ENCODE data around the gene SHQ1. TPM values are rescaled to one million over a fixed set of nuclear protein-coding genes. Genes with fewer than 3 reads are reported as not detected.
A peak's percentile ranks its signal among the peaks of the same experiment; 100 is the strongest.
"Not testable (repeated sequence)": the region's sequence is repeated elsewhere in the genome, so short reads cannot be mapped to it uniquely, and the experiment has no call there.

Gene SHQ1
- total RNA-seq, 1 experiment from 2014 or later, result 24.8 TPM

- ChIA-PET POLR2A (ENCODE audit: unreplicated experiment) (no interaction called here), CTCF (no interaction called here)
- intact Hi-C loops (cut with micrococcal nuclease; ENCODE audit: unreplicated experiment), result no loop called here
These were observed 103.9 kb downstream of the SHQ1 start for GRCh38 chr3:72744330-72744729.

DNA sequence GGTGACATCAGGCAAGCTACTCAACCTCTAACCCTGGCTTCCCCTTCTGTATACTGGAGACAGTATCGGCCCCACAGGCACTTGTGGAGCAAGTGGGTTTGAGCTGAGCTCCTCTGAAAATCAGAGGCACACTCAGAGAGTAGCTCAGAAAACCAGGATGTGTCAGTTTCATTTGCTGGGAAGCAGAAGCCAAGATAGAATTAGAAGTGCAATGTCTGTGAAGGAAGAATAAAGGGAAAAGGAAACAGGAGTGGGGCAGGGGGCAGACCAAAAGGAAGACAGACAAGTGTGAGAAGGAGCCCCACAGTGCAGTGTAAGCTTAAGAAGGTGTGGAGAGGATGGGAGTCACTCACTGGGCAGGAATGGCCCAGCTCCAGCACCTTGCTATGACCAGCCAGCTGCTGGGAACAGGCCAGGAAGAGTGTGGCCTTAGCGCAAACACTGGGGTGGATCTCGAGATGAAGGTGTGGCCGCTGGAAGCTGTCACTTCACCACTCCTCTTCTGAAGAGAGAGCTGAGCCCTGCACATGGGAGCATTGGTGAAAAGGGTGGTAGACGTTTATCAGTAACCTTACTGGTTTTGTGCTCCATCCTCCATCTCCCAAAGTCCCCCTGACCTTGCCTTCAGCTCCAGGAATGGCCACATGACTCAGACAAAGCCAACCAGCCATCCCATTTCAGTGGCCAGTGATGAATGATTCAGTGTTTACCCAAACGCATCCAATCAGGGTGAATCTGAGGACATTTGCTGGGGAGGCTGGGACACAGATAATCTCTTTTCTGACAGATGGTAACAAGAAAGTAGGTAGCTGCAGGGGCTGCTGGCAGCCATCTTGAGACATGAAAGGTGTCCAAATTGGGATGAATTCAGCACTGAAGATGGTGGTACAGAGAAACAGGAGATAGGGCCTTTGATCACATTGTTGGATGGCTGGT is 108.4 kb downstream of the SHQ1 start:
- H2AFZ ChIP-seq, result no peak overlapping the region
- DNase-seq, result no peak
- ChIA-PET CTCF (no interaction called here), POLR2A (ENCODE audit: unreplicated experiment) (no interaction called here)
- H3K36me3 ChIP-seq (ENCODE audit: low read depth), result no peaks in the 10 kb centered on the region
- H3K27ac ChIP-seq, result no peak overlapping the region
- H4K20me1 ChIP-seq (ENCODE audit: insufficient read depth), result no peaks in the 10 kb centered on the region
- H3K4me1 ChIP-seq (replicated peaks; ENCODE audit: insufficient read depth), result 0 out of 2 replicates have a peak, but pooled peaks cover 4% of the 10 kb centered on the region
- TF ChIP-seq EZH2 (IDR thresholded peaks at IDR 0.05; ENCODE audit: low read depth) (no peak), CTCF (conservative IDR thresholded peaks at IDR 0.05) (no peak)
- H3K4me3 ChIP-seq, result no peak overlapping the region
- no peaks in the 10 kb centered on the region for H3K9me2 ChIP-seq (ENCODE audit: insufficient read depth)
- H3K27me3 ChIP-seq (ENCODE audit: insufficient read depth, low read depth), result no peaks in the 10 kb centered on the region
- no peaks in the 10 kb centered on the region for H3K9me3 ChIP-seq (ENCODE audit: insufficient read depth, low read depth)
- intact Hi-C loops (cut with micrococcal nuclease; ENCODE audit: unreplicated experiment), result no loop called here
- no peaks in the 10 kb centered on the region for H3K79me2 ChIP-seq (ENCODE audit: low read depth)
- no TSS peak for BruUV-seq (replicated peaks)
- no peaks in the 10 kb centered on the region for H3F3A ChIP-seq (ENCODE audit: insufficient read depth, low read depth)
- peak overlapping the region; percentile 85; the same call in 1 of the 2 replicates for H3K4me2 ChIP-seq

More at GRCh38 chr3:72744330-72744729, 103.9 kb downstream of the SHQ1 start:
- no peak overlapping the region for H3K27ac ChIP-seq
- H3K36me3 ChIP-seq (ENCODE audit: low read depth), result no peaks in the 10 kb centered on the region
- no peaks in the 10 kb centered on the region for H3K27me3 ChIP-seq (ENCODE audit: insufficient read depth, low read depth)
- no peak for DNase-seq
- no peak overlapping the region for H3K4me2 ChIP-seq
- H2AFZ ChIP-seq, result no peak overlapping the region
- no TSS peak for BruUV-seq (replicated peaks)
- H4K20me1 ChIP-seq (ENCODE audit: insufficient read depth), result no peaks in the 10 kb centered on the region
- H3K9me3 ChIP-seq (ENCODE audit: insufficient read depth, low read depth), result no peaks in the 10 kb centered on the region
- no peaks in the 10 kb centered on the region for H3K9me2 ChIP-seq (ENCODE audit: insufficient read depth)
- peaks cover 8% of the 10 kb centered on the region; the same call in 1 of the 2 replicates for H3K4me1 ChIP-seq (replicated peaks; ENCODE audit: insufficient read depth)
- H3K4me3 ChIP-seq, result no peak overlapping the region
- H3F3A ChIP-seq (ENCODE audit: insufficient read depth, low read depth), result 0 out of 2 replicates have a peak, but pooled peaks cover 3% of the 10 kb centered on the region
- TF ChIP-seq EZH2 (IDR thresholded peaks at IDR 0.05; ENCODE audit: low read depth) (no peak), CTCF (conservative IDR thresholded peaks at IDR 0.05) (no peak)
- H3K79me2 ChIP-seq (ENCODE audit: low read depth), result no peaks in the 10 kb centered on the region

- POLR2A ChIA-PET (ENCODE audit: unreplicated experiment), result interaction anchor here (0.7 kb wide), 1 partner anchor 117 kb away, joined by 9 read pairs; no protein-coding TSS in a partner anchor
- Histone ChIP-seq H3K4me1 (replicated peaks; ENCODE audit: insufficient read depth) (0 out of 2 replicates have a peak, but pooled peaks cover 4% of the 10 kb centered on the region), H3K27me3 (ENCODE audit: insufficient read depth, low read depth) (no peaks in the 10 kb centered on the region), H3K27ac (no peak overlapping the region), H3K4me3 (peak overlapping the region; percentile 57), H3F3A (ENCODE audit: insufficient read depth, low read depth) (no peaks in the 10 kb centered on the region), H3K36me3 (ENCODE audit: low read depth) (no peaks in the 10 kb centered on the region), H3K79me2 (ENCODE audit: low read depth) (no peaks in the 10 kb centered on the region), H3K9me2 (ENCODE audit: insufficient read depth) (no peaks in the 10 kb centered on the region), H3K4me2 (peak overlapping the region; percentile 85), H3K9me3 (ENCODE audit: insufficient read depth, low read depth) (no peaks in the 10 kb centered on the region), H4K20me1 (ENCODE audit: insufficient read depth) (no peaks in the 10 kb centered on the region), H2AFZ (peak overlapping the region; percentile 75)
- BruUV-seq (replicated peaks), result no TSS peak
- intact Hi-C loops (cut with micrococcal nuclease; ENCODE audit: unreplicated experiment), result no loop called here
- TF ChIP-seq EZH2 (IDR thresholded peaks at IDR 0.05; ENCODE audit: low read depth) (no peak), CTCF (conservative IDR thresholded peaks at IDR 0.05) (no peak)
- peak in 1 of 2 experiments; percentile 50 for DNase-seq
- CTCF ChIA-PET, result interaction anchor here (0.6 to 0.9 kb wide), 2 partner anchors 83 to 786 kb away, joined by 3 to 4 read pairs; no protein-coding TSS in a partner anchor
These were observed 109.3 kb downstream of the SHQ1 start for GRCh38 chr3:72738752-72739530.

DNA sequence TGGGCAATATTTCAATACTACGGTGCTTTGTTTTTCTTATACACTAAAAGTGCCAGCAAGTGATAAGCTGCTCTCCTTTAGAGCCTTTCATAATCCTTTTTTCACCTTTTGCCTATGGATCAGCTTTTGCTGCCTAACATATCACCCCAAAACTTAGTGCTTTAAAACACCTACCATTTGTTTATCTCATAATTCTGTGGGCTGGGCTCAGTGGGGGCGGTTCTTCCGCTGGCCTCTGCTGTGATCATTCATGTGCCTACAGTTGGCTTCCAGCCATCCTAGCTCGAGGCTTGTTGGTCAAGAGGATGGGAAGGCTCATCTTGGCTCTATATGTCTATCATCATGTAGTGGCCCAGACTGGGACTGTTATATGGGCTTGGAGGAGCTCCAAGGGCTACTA is 113.2 kb downstream of the SHQ1 start:
- CTCF ChIA-PET, result not testable (repeated sequence)

More for the DNA sequence above, 113.2 kb downstream of the SHQ1 start:
- POLR2A ChIA-PET (ENCODE audit: unreplicated experiment), result interaction anchor here (0.7 kb wide), 1 partner anchor 323 kb away, joined by 3 read pairs; no protein-coding TSS in a partner anchor
- H3K79me2 ChIP-seq (ENCODE audit: low read depth); intact Hi-C loops (cut with micrococcal nuclease; ENCODE audit: unreplicated experiment); H3K27me3 ChIP-seq (ENCODE audit: insufficient read depth, low read depth); H3K9me3 ChIP-seq (ENCODE audit: insufficient read depth, low read depth); DNase-seq; BruUV-seq (replicated peaks); H3K27ac ChIP-seq; H3K4me1 ChIP-seq (replicated peaks; ENCODE audit: insufficient read depth); H3K9me2 ChIP-seq (ENCODE audit: insufficient read depth); H3K36me3 ChIP-seq (ENCODE audit: low read depth); H3K4me3 ChIP-seq; H3F3A ChIP-seq (ENCODE audit: insufficient read depth, low read depth); H4K20me1 ChIP-seq (ENCODE audit: insufficient read depth); H2AFZ ChIP-seq; H3K4me2 ChIP-seq: not testable (repeated sequence)
